Urinary bladder (tissue), 4 donors: ENCODE data around the gene OGFOD1. TPM values are rescaled to one million over a fixed set of nuclear protein-coding genes. Genes with fewer than 3 reads are reported as not detected.

Experiments
- DNase-seq: peaks from one replicate; pipeline ENCODE4 v3.0.0-alpha.2; 2015; ENCODE audit errors: extremely low spot score
- H3K27ac ChIP-seq: one replicate; pipeline ENCODE4 v1.5.1; 2013; ENCODE audit warnings: low read depth, mild to moderate bottlenecking, moderate library complexity
- H3K36me3 ChIP-seq: one replicate; pipeline ENCODE4 v1.6.1; 2013; ENCODE audit warnings: mild to moderate bottlenecking, moderate library complexity; ENCODE audit not compliant: insufficient read depth
- H3K4me1 ChIP-seq: one replicate; pipeline ENCODE4 v1.6.1; 2013; ENCODE audit warnings: mild to moderate bottlenecking, moderate library complexity; ENCODE audit not compliant: insufficient read depth
- H3K4me3 ChIP-seq: one replicate; pipeline ENCODE4 v1.5.1; 2013; ENCODE audit warnings: low read depth, low read length
- WGBS: extraction: QIAGEN DNeasy Blood & Tissue Kit; methylation state at CpG from one replicate; pipeline ENCODE4 v1.1.7; 2013; 5-methylcytosine and 5-hydroxymethylcytosine counted together
- polyA plus RNA-seq: library from polyadenylated mRNA; stranded (reverse); fragments of 200-250 nt; gene quantifications from one replicate; pipeline ENCODE4 v1.2.3, GENCODE V29; 2013
- total RNA-seq: library from RNA; depleted of rRNA; stranded (reverse); fragments of >200 nt; gene quantifications from one replicate; pipeline ENCODE4 v1.2.3, GENCODE V29; 2014
- donor health status: healthy with polysubstance abuse.
- donor health status: healthy.

The OGFOD1 gene
- total and polyA plus RNA-seq, 2 donors, result 25.8 to 58.2 TPM

DNA sequence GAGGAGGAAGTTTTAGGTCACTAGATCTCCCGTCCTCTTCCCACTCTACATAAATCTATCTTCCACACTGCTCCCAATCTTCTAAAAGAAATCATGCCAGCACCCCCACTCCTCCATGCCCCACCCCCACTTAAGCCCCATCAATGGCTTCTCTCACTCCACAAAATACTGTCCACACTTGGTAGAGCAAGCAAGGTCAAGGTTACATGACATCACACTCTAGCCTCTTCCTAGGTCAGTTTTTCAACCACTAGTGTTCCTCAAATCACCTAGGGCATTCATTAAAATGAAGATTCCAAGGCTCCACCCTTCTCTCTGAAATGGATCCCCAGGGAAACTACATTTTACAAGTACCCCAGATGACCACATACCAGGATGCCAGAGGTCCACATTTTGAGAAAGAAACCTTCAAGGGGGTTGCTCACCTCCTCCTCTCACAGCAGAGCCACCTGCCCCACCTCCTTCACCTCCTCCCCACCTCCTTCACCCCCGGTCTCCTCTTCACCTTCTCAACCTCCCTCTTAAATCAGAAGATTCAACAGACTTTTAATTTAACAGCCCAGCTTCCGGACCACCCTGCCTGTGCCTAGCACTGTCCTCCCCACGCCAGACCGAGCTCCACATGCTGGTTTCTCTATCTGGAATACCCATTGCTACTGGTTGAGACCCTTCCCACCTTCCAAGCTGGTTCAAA is 29.2 kb upstream of the OGFOD1 start:
- no peak for DNase-seq
- Histone ChIP-seq H3K36me3 (no peaks in the 10 kb centered on the region), H3K27ac (no peak overlapping the region), H3K4me3 (no peak overlapping the region), H3K4me1 (no peaks in the 10 kb centered on the region)
- 86% methylated on average over 5 of the region's 5 CpGs for WGBS

DNA sequence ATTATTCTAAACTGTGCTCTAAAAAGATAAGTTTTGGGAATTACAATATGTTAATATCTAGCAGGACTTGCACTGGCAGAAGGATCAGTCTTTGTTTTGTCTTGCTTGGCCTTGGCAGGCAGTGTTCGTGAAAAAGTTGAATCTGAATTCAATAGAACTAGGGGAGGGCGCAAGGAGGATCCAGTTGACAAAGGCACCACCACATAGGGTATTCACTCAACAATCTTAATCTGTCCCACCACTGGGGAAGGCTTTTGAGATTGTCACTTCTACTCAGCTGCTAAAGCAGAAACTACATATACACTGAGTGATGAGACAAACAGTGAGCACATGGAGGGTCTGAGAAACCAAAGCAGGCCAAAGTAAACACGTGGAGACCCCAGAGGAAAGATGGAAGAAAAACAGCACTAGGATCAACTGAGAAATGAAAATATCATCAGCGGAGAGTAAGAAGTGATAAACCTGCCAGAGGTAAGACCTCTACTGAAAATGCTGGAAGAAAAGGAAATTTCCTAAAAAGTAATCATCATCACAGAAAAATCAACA is 28.4 kb upstream of the OGFOD1 start:
- Histone ChIP-seq H3K36me3 (no peaks in the 10 kb centered on the region), H3K4me3 (no peak overlapping the region), H3K27ac (no peak overlapping the region), H3K4me1 (no peaks in the 10 kb centered on the region)
- WGBS, result 68% methylated on average over 4 of the region's 4 CpGs
- no peak for DNase-seq

DNA sequence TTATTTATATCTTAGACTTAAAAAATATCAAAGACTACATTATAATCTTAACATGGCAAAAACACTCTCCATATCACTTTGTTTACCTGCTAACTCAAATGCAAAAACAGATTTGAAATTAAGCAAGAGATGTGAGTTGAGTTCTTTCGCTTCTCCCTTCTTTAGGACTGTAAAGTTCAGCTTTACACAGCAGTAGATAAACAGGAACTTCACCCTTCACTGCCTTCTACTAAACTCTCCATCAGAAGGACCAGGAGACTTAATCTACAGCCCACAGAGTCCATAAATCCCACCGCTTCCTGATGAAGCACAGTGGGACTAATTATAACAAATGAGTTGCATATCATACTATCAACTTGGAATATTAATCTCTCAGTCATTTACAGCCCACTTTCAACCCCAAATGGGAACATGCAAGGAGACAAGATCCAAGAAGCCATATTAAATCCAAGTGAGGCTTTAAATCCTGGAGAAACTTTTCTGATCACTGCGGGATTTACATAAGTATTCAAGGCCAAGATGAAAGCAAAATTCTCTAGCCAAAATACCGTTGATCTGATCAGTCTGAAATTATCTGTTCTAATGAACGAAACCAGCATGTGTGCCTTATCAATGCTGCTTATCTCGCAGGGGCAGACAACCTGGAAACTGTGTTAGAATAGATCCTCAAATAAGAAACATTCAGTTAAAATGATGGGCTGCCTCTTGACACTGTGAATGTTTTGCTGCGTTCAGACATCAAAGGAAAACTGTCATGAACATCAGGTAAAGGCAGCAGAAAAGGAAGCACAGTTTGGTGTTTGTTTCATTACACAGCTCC is 27.6 kb upstream of the OGFOD1 start:
- Histone ChIP-seq H3K27ac (peak overlapping the region; percentile 18), H3K4me3 (peak overlapping the region; percentile 100), H3K36me3 (no peaks in the 10 kb centered on the region), H3K4me1 (no peaks in the 10 kb centered on the region)
- no peak for DNase-seq
- WGBS, result 25% methylated on average over 7 of the region's 7 CpGs

GRCh38 chr16:56424404-56424764 is 27.0 kb upstream of the OGFOD1 start:
- WGBS, result 1% methylated on average over 16 of the region's 16 CpGs
- no peaks in the 10 kb centered on the region for H3K4me1 ChIP-seq
- H3K27ac ChIP-seq, result no peak overlapping the region
- H3K4me3 ChIP-seq, result peak overlapping the region; percentile 100
- H3K36me3 ChIP-seq, result no peaks in the 10 kb centered on the region
- DNase-seq, result no peak

DNA sequence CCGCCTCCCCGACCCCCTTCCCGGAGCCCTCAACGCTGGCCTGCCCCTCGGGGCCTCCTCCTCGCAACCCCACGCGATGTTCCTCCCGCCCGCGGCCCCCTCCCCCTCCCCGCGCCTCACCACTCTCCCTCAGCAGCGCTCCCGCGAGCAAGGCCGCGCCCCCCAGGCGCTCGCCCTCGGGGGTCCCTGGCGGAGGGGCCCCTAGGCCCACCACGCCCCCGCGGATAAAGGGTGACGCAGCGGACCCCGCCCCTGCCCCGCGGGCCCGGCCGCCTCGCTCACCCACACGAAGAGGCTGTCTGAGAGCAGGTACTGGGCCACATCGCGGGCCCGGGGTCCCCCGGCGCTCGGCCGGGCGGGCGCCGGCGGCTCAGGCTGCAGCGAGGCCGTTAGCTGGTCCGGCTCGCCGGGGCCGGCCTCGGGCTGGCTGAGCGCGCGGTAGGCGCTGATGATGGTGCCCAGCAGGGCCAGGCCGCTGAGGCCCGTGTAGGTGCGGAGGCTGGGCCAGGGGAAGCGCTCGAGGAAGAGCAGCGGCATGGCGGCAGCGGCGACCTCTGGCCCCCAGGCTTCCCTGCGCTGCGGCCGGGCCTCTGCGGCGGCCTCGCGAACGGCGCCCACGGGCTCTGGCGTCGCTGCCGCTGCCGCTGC is 26.4 kb upstream of the OGFOD1 start:
- no peaks in the 10 kb centered on the region for H3K4me1 ChIP-seq
- no peak for DNase-seq
- H3K36me3 ChIP-seq, result no peaks in the 10 kb centered on the region
- H3K27ac ChIP-seq, result peak overlapping the region; percentile 91
- under 1% methylated on average over 79 of the region's 79 CpGs for WGBS
- peak overlapping the region; percentile 100 for H3K4me3 ChIP-seq

DNA sequence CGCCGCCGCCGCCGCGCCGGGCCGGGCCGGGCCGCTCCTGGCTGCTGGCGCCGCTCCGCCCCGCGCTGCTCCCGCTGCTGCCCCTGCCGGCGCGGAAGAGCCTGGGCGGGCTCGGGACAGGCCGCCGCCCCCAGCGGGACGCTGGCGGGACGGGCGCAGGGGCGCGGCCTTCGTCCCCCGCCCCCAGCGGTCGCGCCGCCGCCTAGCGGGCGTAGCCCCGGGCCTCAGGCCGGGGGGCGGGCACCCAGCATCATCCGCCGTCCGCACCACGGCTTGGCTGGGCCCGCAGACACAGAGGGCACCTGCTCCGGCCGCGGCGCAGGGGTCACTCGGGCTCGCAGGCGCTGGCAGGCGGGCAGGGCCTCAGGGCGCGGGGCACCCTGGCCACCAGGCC is 25.9 kb upstream of the OGFOD1 start, which contains the start of gene AMFR:
AMFR (minus strand) TSS at position 107 of the 394 bp plus-strand sequence. CDS start 218 bp downstream, outside the sequence.
- under 1% methylated on average over 57 of the region's 57 CpGs for WGBS
- no peaks in the 10 kb centered on the region for H3K4me1 ChIP-seq
- peak within 1 kb of the TSS; percentile 91 for H3K27ac ChIP-seq
- no peak for DNase-seq
- no peaks in the 10 kb centered on the region for H3K36me3 ChIP-seq
- H3K4me3 ChIP-seq, result peak within 1 kb of the TSS; percentile 100

DNA sequence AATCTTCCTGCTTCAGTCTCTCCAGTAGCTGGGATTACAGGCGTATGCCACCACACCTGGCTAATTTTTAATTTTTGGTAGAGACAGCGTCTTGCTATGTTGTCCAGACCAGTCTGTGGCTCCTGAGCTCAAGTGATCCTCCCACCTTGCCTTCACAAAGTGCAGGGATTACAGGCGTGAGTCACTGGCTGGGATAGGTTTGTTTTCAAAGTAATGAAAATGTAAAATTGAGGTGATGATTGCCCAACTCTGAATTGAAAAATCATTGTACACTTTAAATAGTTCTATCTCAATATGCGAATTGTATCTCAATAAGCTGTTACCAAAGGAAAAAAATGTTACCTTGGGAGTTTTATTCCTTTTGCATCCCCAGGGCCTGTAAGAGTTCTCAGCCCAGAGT is 24.8 kb upstream of the OGFOD1 start:
- DNase-seq, result no peak
- H3K4me1 ChIP-seq, result no peaks in the 10 kb centered on the region
- 90% methylated on average over 4 of the region's 4 CpGs for WGBS
- H3K27ac ChIP-seq, result peak overlapping the region; percentile 18
- no peaks in the 10 kb centered on the region for H3K36me3 ChIP-seq
- no peak overlapping the region for H3K4me3 ChIP-seq

- no peaks in the 10 kb centered on the region for H3K36me3 ChIP-seq
- 77% methylated on average over 1 of the region's 1 CpG for WGBS
- no peaks in the 10 kb centered on the region for H3K4me1 ChIP-seq
- no peak overlapping the region for H3K4me3 ChIP-seq
- no peak for DNase-seq
- H3K27ac ChIP-seq, result peak overlapping the region; percentile 2
These were observed 23.3 kb upstream of the OGFOD1 start for GRCh38 chr16:56428091-56428490.

DNA sequence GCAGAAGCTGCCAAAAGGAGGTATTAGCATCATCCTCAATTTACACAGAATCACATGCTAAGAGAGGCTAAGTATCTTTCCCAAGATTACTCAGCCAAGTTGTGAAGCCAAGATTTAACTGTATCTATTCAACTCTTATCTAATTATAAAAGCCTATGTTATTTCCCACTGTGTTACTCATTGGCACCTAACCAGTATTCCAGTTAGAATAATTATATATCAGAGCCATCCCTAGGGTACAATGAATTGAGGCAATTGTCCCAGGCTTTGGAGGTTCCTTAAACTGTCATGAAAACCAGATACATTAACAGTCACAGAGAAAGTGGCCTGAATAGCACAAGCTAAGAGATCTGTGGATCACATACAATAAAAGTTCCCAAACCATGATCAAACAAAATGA is 15.1 kb upstream of the OGFOD1 start:
- no peaks in the 10 kb centered on the region for H3K36me3 ChIP-seq
- DNase-seq, result no peak

GRCh38 chr16:56438038-56438437 is 13.3 kb upstream of the OGFOD1 start:
- Histone ChIP-seq H3K27ac (no peak overlapping the region), H3K36me3 (no peaks in the 10 kb centered on the region), H3K4me1 (no peaks in the 10 kb centered on the region), H3K4me3 (no peak overlapping the region)
- no peak for DNase-seq
- WGBS, result 97% methylated on average over 1 of the region's 1 CpG

More for the DNA sequence above, 15.1 kb upstream of the OGFOD1 start:
- Histone ChIP-seq H3K27ac (no peak overlapping the region), H3K4me3 (no peak overlapping the region), H3K4me1 (no peaks in the 10 kb centered on the region)

DNA sequence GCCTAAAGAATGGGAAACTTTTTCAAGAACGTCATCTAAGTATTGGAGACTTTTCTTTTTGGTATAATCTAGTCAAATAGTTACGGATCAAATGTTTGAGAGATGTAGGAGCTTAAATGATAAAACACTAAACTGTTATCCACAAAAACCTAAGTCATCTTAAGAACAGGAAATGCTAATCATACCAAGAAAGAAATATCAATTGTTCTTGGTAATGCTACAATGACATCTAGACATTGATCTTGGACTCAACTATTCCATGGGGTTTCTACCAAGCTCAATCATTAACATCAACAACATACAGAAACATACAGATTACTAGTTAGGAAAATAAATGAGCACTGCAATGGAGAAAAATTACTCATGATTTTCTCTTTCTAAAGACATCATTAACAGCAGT is 4.1 kb upstream of the OGFOD1 start:
- Histone ChIP-seq H3K4me3 (no peak overlapping the region), H3K27ac (no peak overlapping the region), H3K4me1 (peaks cover 3% of the 10 kb centered on the region), H3K36me3 (peaks cover 2% of the 10 kb centered on the region)
- no peak for DNase-seq
- 59% methylated on average over 2 of the region's 2 CpGs for WGBS

DNA sequence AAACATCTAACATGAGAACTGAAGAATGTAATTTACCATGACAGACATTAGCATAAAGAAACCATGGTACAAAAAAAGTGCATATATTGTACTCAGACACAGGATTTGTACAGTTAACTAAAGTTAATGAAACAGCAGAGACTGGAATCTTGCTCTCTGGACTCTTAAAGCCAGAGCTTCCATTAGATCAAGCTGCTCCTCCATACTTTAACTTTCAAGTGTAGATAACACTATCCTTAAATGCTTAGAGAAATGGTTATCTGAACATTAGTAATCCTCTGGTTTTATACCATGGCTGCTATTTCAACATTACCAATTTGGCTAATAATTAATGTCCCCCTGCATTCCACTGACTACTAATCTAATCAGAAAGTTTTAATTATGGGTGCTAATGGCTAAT is 3.3 kb upstream of the OGFOD1 start:
- DNase-seq, result no peak
- H3K4me3 ChIP-seq, result no peak overlapping the region
- H3K27ac ChIP-seq, result no peak overlapping the region
- peaks cover 3% of the 10 kb centered on the region for H3K4me1 ChIP-seq
- H3K36me3 ChIP-seq, result peaks cover 2% of the 10 kb centered on the region

- DNase-seq, result no peak
- WGBS, result 6% methylated on average over 18 of the region's 18 CpGs
- peaks cover 3% of the 10 kb centered on the region for H3K4me1 ChIP-seq
- H3K36me3 ChIP-seq, result peaks cover 2% of the 10 kb centered on the region
- no peak overlapping the region for H3K27ac ChIP-seq
- H3K4me3 ChIP-seq, result peak overlapping the region; percentile 92
These were observed 924 bp upstream of the OGFOD1 start for GRCh38 chr16:56450275-56450985.
